Caki2 (cell line): ENCODE results near the gene LRRC41. TPM values are rescaled to one million over a fixed set of nuclear protein-coding genes. Genes with fewer than 3 reads are reported as not detected.
"Not testable (repeated sequence)": the region's sequence is repeated elsewhere in the genome, so short reads cannot be mapped to it uniquely, and the experiment has no call there.

Source experiments
- DNase-seq: peaks from one replicate; pipeline ENCODE4 v3.0.0-alpha.2; 2015; ENCODE audit warnings: low read depth
- in situ Hi-C: cut with HindIII; loops from 2 replicates; pipeline ENCODE4 v1.10.0; 2016; ENCODE audit warnings: low sequenced_read_pairs, low pct_unique_long_range_greater_than_20kb, mixed read lengths
- total RNA-seq: library from RNA; depleted of rRNA; stranded (reverse); fragments of >200 nt; shearing (Covaris generic); gene quantifications from 2 replicates; pipeline ENCODE4 v1.2.3, GENCODE V29; 2014; ENCODE audit warnings: low replicate concordance; rRNA removed

The LRRC41 gene
- total RNA-seq, 1 experiment from 2014 or later: 81.7 TPM

DNA sequence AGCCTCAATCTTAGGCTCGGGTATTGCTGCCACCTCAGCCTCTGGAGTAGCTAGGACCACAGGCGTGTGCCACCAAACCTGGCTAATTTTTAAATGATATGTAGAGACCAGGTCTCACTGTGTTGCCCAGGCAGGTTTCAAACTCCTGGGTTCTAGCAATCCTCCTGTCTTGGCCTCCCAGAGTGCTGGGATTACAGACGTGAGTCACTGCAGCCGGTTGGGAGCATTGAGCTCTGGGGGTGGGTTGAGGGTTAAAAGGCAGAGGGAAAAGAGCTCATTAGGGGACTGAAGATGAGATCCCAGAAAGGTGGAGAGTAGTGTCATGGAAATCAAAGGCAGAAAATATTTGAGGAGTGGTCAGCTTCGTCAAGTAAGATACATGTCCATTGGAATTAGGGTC lies 48.7 kb downstream of the LRRC41 start:
- no peak for DNase-seq
- in situ Hi-C loops: no loop called here

DNA sequence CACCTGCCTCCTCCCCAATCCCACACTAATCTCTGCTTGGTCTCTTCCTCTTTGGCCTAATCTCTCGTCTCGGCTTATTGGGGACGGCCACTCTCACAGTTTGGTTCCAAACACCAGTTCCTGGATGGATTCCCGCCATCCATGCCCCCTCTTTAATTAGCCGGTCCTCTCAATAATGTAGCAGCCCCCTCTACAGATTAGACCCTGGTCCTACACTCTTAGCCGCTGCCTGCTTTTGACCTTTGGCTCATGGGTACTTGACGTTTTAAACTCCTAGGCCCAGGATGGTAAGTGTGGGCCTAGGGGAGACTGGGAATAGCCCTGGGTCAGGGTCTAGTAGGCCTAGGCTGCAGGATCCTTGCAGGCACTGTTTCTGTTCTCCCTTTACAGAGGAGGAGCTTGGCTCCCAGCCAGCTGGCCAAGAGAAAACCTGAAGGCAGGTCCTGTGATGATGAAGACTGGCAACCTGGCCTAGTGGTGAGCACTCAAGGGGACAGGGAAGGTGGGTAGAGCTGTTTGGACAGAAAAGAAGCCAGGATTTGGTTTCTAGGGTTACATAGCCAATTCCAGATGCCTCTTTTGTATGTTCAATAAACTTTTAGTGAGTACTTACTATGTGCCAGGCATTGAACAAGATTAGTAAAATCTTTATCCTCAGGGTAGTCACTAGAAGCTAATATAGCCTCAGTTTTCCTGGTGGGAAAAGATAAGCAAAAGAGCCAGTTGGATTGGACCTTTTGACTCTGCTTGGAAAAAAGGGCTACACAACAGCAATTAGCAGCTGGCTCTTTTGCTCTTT lies 55.1 kb downstream of the LRRC41 start:
- in situ Hi-C loops: no loop called here
- peak; percentile 59 for DNase-seq

DNA sequence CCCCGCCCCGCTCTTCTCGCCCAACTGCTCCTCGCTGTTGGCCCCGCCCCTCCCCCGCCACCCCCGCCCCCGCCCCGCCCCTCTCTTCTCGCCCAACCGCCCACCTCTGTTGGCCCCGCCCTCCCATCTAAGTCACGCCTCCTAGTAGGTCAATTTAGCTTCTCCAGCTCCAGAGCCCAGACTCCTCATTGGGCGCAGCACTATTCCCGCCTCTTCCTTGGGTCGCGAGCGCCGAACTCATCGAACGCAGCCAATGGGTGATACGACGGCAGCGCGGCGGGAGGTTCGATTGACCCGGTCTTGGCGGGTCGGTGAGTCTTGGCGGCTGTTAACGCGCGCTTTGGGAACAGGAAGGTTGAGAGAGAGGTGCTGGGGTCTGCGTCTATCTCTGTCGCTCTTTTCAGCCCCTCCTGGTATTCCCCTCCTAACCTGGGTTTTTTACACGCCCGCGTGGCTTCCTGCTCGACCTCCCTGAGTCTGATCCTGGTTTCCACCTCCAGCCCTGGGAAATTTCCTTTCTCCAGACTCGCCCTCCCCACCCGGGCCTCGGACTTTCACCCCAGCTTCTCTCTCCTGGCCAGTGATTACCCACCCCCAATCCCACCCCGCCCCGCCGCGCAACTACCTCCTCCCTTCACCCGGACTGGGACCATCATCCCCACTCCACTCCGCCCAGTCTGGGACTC lies 55.8 kb downstream of the LRRC41 start, which contains the start of gene RAD54L:
TSS of gene RAD54L (plus strand) at position 328 of the 686 bp plus-strand sequence. CDS start 643 bp downstream, outside the sequence.
- in situ Hi-C loops: no loop called here

DNA sequence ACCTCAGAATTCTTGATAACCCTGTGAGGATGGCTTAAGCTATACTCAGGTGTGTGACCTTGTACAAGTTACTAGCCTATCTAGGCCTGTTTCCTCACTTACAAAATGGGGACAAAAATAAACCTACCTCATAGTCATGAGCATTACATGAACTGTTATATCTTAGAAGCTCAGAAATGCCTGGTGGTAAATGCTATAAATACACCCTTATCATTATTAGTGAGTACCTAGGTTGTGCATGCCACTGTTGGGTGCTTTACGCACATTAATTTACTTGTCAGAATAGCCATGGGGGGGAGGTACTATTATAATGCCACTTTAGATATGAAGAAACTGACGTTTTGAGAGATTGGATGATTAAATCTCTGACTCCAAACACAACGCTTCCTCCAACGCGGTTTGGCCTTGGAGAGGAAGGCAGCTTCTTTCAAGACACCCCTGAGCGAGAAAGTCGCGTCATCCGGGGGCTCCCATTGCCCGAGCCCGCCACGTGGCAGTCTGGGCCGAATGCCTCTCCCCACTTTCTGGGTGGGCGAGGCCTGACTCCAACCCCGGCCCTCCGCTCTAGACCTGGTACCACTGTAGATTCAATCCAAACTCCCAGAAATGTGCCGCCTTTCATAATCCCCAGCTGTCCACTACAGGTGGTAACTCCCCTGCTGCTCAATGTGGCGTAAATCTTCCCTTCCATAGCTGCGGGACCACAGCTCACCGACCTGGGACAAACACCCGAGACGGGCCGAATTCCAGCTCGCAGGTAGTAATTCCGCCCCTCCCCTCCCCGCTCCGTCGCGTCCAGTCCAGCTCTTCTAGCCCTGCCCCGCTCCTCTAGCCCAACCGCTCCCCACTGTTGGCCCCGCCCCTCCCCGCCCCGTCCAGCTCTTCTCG lies 56.6 kb downstream of the LRRC41 start:
- in situ Hi-C loops: no loop called here
- DNase-seq: no peak

More for the DNA sequence above, 55.8 kb downstream of the LRRC41 start, which contains the start of gene RAD54L:
- peak; percentile 95 for DNase-seq

DNA sequence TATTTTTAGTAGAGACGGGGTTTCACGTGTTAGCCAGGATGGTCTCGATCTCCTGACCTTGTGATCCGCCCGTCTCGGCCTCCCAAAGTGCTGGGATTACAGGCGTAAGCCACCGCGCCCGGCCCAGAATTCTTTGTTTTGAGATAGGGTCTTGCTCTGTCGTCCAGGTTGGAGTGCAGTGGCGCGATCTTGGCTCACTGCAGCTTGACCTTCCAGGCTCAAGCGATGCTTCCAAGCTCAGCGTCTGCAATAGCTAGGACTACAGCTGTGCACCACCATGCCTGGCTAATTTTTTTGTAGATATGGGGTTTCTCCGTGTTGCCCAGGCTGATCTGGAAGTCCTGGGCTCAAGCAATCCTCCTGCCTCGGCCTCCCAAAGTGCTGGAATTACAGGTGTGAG lies 57.3 kb downstream of the LRRC41 start:
- in situ Hi-C loops: not testable (repeated sequence)

DNA sequence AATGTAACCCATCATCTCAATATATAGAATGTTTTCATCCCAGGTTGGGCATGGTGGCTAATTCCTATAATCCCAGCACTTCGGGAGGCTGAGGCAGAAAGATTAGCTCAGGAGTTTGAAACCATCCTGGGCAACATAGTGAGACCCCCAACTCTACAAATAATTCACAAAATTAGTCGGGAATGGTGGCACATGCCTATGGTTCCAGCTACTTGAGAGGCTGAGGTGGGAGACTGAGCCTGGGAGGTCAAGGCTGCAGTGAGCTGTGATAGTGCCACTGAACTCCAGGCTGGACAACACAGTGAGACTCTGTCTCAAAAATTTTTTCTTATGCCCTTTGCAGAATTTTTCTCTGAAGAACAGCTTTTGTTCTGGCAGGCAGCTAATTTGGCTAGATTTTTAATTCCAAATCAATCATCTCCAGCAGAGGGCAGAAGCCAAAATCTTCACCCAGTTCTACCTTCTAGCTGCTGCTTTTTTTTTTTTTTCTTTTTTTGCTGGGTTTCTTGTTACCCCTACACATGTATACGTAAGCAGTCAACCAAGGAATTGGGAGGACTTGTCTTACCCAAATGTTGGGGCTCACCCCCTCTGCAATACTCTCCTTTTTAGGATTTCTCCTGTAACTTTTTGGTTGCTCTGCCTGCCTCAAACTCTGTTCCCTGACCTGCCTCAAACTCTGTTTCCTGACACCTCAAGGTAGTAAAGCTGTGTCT lies 58.6 kb downstream of the LRRC41 start:
- no peak for DNase-seq

More for the DNA sequence above, 57.3 kb downstream of the LRRC41 start:
- not testable (repeated sequence) for DNase-seq

GRCh38 chr1:46243831-46244230 lies 59.6 kb downstream of the LRRC41 start:
- DNase-seq, in situ Hi-C loops: not testable (repeated sequence)

More for the DNA sequence above, 58.6 kb downstream of the LRRC41 start:
- in situ Hi-C loops: no loop called here

DNA sequence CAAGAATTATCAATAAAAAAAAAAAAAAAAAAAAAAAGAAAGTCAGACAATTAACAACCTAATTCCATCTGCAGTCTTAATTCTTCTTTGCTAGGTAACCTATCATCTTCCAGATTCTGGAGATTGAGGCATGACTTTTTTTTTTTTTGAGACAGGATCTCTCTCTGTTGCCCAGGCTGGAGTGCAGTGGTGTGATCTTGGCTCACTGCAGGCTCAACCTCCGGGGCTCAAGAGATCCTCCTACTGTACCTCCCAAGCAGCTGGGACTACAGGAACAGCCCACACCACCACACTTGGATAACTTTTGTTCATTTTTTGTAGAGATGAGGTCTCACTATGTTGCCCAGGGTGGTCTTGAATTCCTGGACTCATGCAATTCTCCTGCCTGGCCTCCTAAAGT lies 60.5 kb downstream of the LRRC41 start:
- DNase-seq: no peak
- in situ Hi-C loops: no loop called here

DNA sequence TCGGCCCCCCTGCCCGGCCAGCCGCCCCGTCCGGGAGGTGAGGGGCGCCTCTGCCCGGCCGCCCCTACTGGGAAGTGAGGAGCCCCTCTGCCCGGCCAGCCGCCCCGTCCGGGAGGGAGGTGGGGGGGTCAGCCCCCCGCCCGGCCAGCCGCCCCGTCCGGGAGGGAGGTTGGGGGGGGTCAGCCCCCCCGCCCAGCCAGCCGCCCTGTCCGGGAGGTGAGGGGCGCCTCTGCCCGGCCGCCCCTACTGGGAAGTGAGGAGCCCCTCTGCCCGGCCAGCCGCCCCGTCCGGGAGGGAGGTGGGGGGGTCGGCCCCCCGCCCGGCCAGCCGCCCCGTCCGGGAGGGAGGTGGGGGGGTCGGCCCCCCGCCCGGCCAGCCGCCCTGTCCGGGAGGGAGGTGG lies 61.7 kb downstream of the LRRC41 start:
- DNase-seq, in situ Hi-C loops: not testable (repeated sequence)

GRCh38 chr1:46238865-46239264 lies 64.6 kb downstream of the LRRC41 start:
- DNase-seq: peak; percentile 53
- in situ Hi-C loops: not testable (repeated sequence)

DNA sequence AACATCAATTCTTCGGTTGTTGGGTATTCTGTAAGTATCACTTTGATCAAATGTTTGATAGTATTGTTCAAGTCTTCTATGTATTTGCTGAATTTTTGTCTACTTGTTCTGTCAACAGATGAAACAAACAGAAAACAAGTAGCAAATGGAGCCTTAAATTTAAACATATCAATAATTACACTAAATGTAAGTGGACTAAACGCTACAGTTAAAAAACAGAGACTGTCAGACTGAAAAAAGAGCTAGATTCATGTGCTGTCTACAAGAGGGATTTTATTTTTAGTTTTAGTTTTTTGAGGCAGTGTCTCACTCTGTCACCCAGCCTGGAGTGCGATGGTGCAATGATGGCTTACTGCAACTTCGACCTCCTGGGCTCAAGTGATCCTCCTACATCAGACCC lies 66.5 kb downstream of the LRRC41 start:
- in situ Hi-C loops: no loop called here
- no peak for DNase-seq

- DNase-seq, in situ Hi-C loops: not testable (repeated sequence)
Observed at GRCh38 chr1:46231231-46231630, 72.2 kb downstream of the LRRC41 start.

Other genes with a start within 250 kb of the LRRC41 start
- gene PIK3R3, start 171.0 kb downstream of the LRRC41 start, total RNA-seq: 0.30 and 0.52 TPM in 2 replicates
- 2.3 and 9.5 TPM in 2 replicates for gene TSPAN1, start 128.5 kb downstream of the LRRC41 start, total RNA-seq
- gene P3R3URF, start 127.1 kb downstream of the LRRC41 start, total RNA-seq: not detected in 2 replicates
- 125 and 130 TPM in 2 replicates for gene POMGNT1, start 105.2 kb downstream of the LRRC41 start, total RNA-seq
- gene LURAP1, start 100.3 kb downstream of the LRRC41 start, total RNA-seq: not detected in 2 replicates
- gene RAD54L, start 55.9 kb downstream of the LRRC41 start, total RNA-seq: 9.7 and 23.5 TPM in 2 replicates
- gene UQCRH, start 82 bp upstream of the LRRC41 start, total RNA-seq: 458 and 554 TPM in 2 replicates
- 19.4 and 31.3 TPM in 2 replicates for gene NSUN4, start 37.2 kb upstream of the LRRC41 start, total RNA-seq
- gene FAAH, start 90.7 kb upstream of the LRRC41 start, total RNA-seq: 10.9 and 22.5 TPM in 2 replicates
- not detected in 2 replicates for gene DMBX1, start 186.2 kb upstream of the LRRC41 start, total RNA-seq
- gene KNCN, start 248.0 kb upstream of the LRRC41 start, total RNA-seq: not detected in 2 replicates